PC-9 (cell line): ENCODE measurements around the gene KRTAP22-2.

Source experiments
- EZH2 ChIP-seq: fragments of 200-600 bp; sonication (generic); IDR thresholded peaks from 2 replicates; pipeline ENCODE4 v1.8.0; 2017; ENCODE audit warnings: antibody characterized with exemption, low read depth
- TF ChIP-seq, protein P1 (sequence below): fragments of 200-600 bp; sonication (generic); conservative IDR thresholded peaks from 2 replicates; pipeline ENCODE4 v1.6.1; 2017; ENCODE audit warnings: mixed run types, antibody characterized with exemption, mild to moderate bottlenecking, moderate library complexity

- TF ChIP-seq, protein P1, sequence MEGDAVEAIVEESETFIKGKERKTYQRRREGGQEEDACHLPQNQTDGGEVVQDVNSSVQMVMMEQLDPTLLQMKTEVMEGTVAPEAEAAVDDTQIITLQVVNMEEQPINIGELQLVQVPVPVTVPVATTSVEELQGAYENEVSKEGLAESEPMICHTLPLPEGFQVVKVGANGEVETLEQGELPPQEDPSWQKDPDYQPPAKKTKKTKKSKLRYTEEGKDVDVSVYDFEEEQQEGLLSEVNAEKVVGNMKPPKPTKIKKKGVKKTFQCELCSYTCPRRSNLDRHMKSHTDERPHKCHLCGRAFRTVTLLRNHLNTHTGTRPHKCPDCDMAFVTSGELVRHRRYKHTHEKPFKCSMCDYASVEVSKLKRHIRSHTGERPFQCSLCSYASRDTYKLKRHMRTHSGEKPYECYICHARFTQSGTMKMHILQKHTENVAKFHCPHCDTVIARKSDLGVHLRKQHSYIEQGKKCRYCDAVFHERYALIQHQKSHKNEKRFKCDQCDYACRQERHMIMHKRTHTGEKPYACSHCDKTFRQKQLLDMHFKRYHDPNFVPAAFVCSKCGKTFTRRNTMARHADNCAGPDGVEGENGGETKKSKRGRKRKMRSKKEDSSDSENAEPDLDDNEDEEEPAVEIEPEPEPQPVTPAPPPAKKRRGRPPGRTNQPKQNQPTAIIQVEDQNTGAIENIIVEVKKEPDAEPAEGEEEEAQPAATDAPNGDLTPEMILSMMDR = no peak
- TF ChIP-seq EZH2 = no peak
Observed at GRCh38 chr21:30567617-30568016, 22.6 kb downstream of the KRTAP22-2 start.
